Activated CD4-positive, alpha-beta memory T cell treated with anti-CD3 and anti-CD28 coated beads, Interleukin-2, amount 10 ng/mL, durations not matched to agents 7 days and 5 days (primary cell): ENCODE results near the gene LPP. TPM values are rescaled to one million over a fixed set of nuclear protein-coding genes. Genes with fewer than 3 reads are reported as not detected.

Source experiments
- CTCF ChIA-PET: fragments of 350-600 bp; sonication (Branson Sonifier 250); formaldehyde crosslinking; loops from one replicate; lab custom pipeline; 2021; ENCODE audit warnings: antibody characterized with exemption, inconsistent platforms; lab: Charles Lee
- POLR2A ChIA-PET: fragments of 350-600 bp; sonication (Branson Sonifier 250); formaldehyde crosslinking; loops from one replicate; lab custom pipeline; 2021; ENCODE audit warnings: antibody characterized with exemption; lab: Charles Lee
- DNase-seq: peaks from one replicate; pipeline ENCODE4 v3.0.0-alpha.2; 2020
- H3K27ac Mint-ChIP-seq: one replicate; pipeline ENCODE4 v1.8.0; 2021; ENCODE audit warnings: mild to moderate bottlenecking, mixed read lengths
- H3K27me3 Mint-ChIP-seq: one replicate; pipeline ENCODE4 v1.8.0; 2021; ENCODE audit warnings: mixed read lengths
- H3K36me3 Mint-ChIP-seq: one replicate; pipeline ENCODE4 v1.8.0; 2021; ENCODE audit warnings: low read depth, mixed read lengths
- H3K4me1 Mint-ChIP-seq: one replicate; pipeline ENCODE4 v1.8.0; 2021; ENCODE audit warnings: mixed read lengths
- H3K4me3 Mint-ChIP-seq: one replicate; pipeline ENCODE4 v1.8.0; 2021; ENCODE audit warnings: mild to moderate bottlenecking, mixed read lengths
- H3K9me3 Mint-ChIP-seq: one replicate; pipeline ENCODE4 v1.8.0; 2021; ENCODE audit warnings: mixed read lengths
- total RNA-seq, 2 experiments: library from RNA; stranded (reverse); gene quantifications; one replicate each; pipeline ENCODE4 v1.2.3, GENCODE V29; 2021

The LPP gene
- total RNA-seq, 2 experiments from 2014 or later, result 51.4 to 52.4 TPM

DNA sequence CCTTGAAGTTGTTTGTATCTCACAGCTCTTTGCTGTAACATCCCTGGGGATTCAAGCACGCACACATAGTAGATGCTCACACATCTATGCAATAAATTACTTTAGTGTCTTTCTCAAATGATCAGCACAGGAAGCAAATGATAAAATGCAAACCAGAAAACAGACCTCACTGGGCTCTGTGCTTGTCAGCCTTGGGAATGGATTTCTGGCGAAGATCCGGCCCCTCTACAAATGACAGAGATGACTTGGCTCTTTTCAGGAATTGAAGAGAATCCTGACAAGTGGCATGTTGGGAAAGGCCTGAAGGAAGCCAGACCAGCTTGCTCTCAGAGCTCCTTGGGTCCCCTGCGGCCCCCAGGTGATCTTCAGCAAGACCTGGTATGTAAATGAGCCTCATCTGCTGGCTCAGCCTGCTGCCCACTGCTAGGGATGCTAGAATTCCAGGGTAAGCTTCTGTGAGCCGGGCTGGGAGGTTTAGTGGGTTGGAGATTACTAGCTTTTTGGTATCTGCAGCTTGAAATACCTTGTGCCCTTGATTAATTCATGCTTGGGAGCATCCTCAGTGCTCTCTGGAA lies 54.1 kb downstream of the LPP start:
- H3K36me3 Mint-ChIP-seq, result peaks cover 23% of the 10 kb centered on the region
- CTCF ChIA-PET, result interaction anchor here (0.6 to 1.7 kb wide), 2 partner anchors 467 to 748 kb away, joined by 4 to 6 read pairs; no protein-coding TSS in a partner anchor
- no peak for DNase-seq
- H3K9me3 Mint-ChIP-seq, result no peaks in the 10 kb centered on the region
- POLR2A ChIA-PET, result no interaction called here
- no peak overlapping the region for H3K4me3 Mint-ChIP-seq
- H3K4me1 Mint-ChIP-seq, result no peaks in the 10 kb centered on the region
- no peak overlapping the region for H3K27ac Mint-ChIP-seq
- no peaks in the 10 kb centered on the region for H3K27me3 Mint-ChIP-seq

DNA sequence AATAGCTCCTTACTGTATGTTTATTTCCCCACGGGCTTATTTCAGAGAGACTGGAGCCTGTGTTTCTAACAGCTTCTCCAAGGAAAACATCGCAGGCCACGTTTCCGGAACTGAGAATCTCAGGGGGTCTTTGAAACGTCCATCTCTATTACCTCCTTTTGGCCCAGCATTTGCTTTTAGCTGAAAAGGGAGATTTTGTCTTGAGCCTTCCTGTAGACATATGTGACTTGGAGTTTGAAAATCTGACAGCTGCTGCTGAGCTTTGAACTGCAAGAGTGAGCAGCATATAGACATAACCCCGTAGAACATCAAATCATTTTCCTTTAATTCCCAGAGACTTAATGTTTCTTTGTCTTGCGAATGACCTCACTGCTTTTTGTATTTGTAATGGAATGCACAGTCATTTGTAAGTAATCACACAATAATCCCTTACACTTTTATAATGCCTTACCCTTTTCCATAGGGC lies 54.6 kb downstream of the LPP start:
- ChIA-PET CTCF (interaction anchor here (1.7 kb wide), 1 partner anchor 467 kb away, joined by 4 read pairs; no protein-coding TSS in a partner anchor), POLR2A (no interaction called here)
- Mint-ChIP-seq H3K27ac (no peak overlapping the region), H3K4me3 (no peak overlapping the region), H3K4me1 (peaks cover under 1% of the 10 kb centered on the region), H3K36me3 (peaks cover 25% of the 10 kb centered on the region), H3K27me3 (no peaks in the 10 kb centered on the region), H3K9me3 (no peaks in the 10 kb centered on the region)
- no peak for DNase-seq

GRCh38 chr3:188209034-188209433 lies 55.1 kb downstream of the LPP start:
- no peak for DNase-seq
- Mint-ChIP-seq H3K9me3 (no peaks in the 10 kb centered on the region), H3K36me3 (peaks cover 29% of the 10 kb centered on the region), H3K4me3 (no peak overlapping the region), H3K4me1 (peaks cover 2% of the 10 kb centered on the region), H3K27ac (no peak overlapping the region), H3K27me3 (no peaks in the 10 kb centered on the region)
- ChIA-PET POLR2A (no interaction called here), CTCF (interaction anchor here (1.7 kb wide), 1 partner anchor 468 kb away, joined by 4 read pairs; no protein-coding TSS in a partner anchor)

GRCh38 chr3:188209740-188210139 lies 55.8 kb downstream of the LPP start:
- ChIA-PET POLR2A (no interaction called here), CTCF (interaction anchor here (1.7 kb wide), 1 partner anchor 468 kb away, joined by 4 read pairs; no protein-coding TSS in a partner anchor)
- Mint-ChIP-seq H3K36me3 (peaks cover 25% of the 10 kb centered on the region), H3K9me3 (no peaks in the 10 kb centered on the region), H3K4me1 (peaks cover 2% of the 10 kb centered on the region), H3K4me3 (no peak overlapping the region), H3K27me3 (no peaks in the 10 kb centered on the region), H3K27ac (no peak overlapping the region)
- DNase-seq, result no peak

- Mint-ChIP-seq H3K27me3 (no peaks in the 10 kb centered on the region), H3K4me1 (peaks cover 2% of the 10 kb centered on the region), H3K27ac (no peak overlapping the region), H3K9me3 (no peaks in the 10 kb centered on the region), H3K36me3 (peaks cover 23% of the 10 kb centered on the region), H3K4me3 (no peak overlapping the region)
- no peak for DNase-seq
- ChIA-PET CTCF (no interaction called here), POLR2A (no interaction called here)
Observed at GRCh38 chr3:188211476-188211875, 57.5 kb downstream of the LPP start.

DNA sequence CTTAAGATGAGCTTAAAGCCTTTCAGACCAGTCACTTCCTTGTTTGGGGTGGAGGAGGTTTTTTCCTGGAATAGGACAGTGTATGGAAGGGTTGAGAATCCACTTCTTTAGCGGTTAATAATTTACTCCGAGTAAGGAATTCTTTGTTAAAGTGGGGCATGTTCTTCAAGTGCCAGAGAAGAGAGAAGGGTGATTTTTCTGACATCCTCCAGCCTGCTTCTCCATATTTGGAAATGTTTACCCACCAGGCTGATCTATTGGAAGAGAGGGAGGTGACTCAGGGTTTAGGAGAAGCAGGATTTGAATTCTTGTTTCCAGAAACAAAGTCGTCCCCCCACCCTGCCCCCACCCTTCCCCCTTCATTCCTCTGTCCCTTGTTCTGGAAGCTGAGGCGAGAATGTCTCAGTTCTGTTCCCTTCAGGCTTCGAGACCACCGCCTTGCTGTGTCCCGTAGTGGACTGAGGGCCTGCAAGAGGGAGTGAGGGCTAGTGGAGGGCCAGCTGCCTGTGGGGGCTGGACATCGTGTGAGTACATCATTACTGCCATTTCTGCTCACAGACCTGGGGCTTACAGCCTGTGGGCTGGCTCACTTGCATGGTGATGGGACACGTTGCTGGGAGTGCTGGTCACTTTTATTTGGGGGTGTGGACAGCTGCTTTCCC lies 58.5 kb downstream of the LPP start:
- Mint-ChIP-seq H3K9me3 (no peaks in the 10 kb centered on the region), H3K27me3 (no peaks in the 10 kb centered on the region), H3K36me3 (peaks cover 26% of the 10 kb centered on the region), H3K4me1 (peaks cover 9% of the 10 kb centered on the region), H3K27ac (no peak overlapping the region), H3K4me3 (no peak overlapping the region)
- no peak for DNase-seq
- POLR2A ChIA-PET, result no interaction called here
- CTCF ChIA-PET, result no interaction called here

- ChIA-PET CTCF (no interaction called here), POLR2A (no interaction called here)
- Mint-ChIP-seq H3K27me3 (no peaks in the 10 kb centered on the region), H3K27ac (no peak overlapping the region), H3K4me3 (no peak overlapping the region), H3K4me1 (peaks cover 9% of the 10 kb centered on the region), H3K36me3 (peaks cover 21% of the 10 kb centered on the region), H3K9me3 (no peaks in the 10 kb centered on the region)
- DNase-seq, result no peak
Observed at GRCh38 chr3:188214442-188214841, 60.5 kb downstream of the LPP start.

- no peaks in the 10 kb centered on the region for H3K27me3 Mint-ChIP-seq
- peaks cover 9% of the 10 kb centered on the region for H3K4me1 Mint-ChIP-seq
- CTCF ChIA-PET, result no interaction called here
- POLR2A ChIA-PET, result no interaction called here
- no peak overlapping the region for H3K4me3 Mint-ChIP-seq
- peaks cover 23% of the 10 kb centered on the region for H3K36me3 Mint-ChIP-seq
- no peaks in the 10 kb centered on the region for H3K9me3 Mint-ChIP-seq
- H3K27ac Mint-ChIP-seq, result no peak overlapping the region
- no peak for DNase-seq
Observed at GRCh38 chr3:188215129-188215528, 61.2 kb downstream of the LPP start.

DNA sequence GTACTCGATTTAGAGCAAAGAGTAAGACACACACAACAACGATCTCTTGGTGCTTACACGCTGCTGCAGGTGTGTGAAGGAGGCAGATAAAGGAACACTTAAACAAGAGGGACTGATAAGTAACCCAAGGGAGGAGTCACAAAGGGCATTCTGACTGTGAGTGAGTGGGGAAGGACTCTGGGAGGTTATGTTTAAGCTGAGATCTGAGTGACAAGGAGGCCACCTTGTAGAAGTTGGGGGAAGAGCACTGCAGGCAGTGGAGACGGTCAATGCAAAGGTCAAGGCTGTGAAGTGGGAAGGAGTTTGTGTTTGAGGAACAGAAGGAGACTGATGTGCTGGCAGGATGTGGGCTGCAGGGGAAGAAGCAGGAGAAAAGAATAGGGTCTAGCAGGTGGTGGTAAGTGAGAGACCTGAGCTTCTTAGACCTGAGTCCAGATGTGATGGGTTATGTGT lies 63.1 kb downstream of the LPP start:
- Mint-ChIP-seq H3K27ac (no peak overlapping the region), H3K36me3 (peaks cover 23% of the 10 kb centered on the region), H3K4me3 (no peak overlapping the region), H3K4me1 (peaks cover 9% of the 10 kb centered on the region), H3K27me3 (no peaks in the 10 kb centered on the region), H3K9me3 (no peaks in the 10 kb centered on the region)
- no peak for DNase-seq
- POLR2A ChIA-PET, result no interaction called here
- CTCF ChIA-PET, result no interaction called here

DNA sequence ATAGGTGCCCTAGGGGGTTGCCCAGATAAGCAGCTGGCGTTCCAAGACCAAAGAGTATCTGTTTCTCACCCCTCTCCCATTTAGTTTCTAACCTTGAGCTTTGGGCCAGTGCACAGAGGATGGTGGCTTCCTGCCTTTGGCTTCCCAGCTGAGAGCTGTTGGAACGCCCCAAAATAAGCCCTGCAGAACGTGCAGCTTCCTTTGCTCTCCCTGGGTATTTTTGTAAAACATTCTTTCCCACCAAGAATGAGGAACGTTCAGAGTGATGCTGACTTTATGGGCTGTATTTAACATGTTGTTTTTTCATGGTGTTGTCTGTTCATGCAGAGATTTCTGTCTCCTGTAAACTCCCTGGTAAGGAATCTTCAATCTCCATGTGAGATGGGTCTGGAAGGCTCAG lies 63.8 kb downstream of the LPP start:
- Mint-ChIP-seq H3K27ac (no peak overlapping the region), H3K4me3 (no peak overlapping the region), H3K27me3 (no peaks in the 10 kb centered on the region), H3K36me3 (peaks cover 23% of the 10 kb centered on the region), H3K9me3 (no peaks in the 10 kb centered on the region), H3K4me1 (peaks cover 9% of the 10 kb centered on the region)
- CTCF ChIA-PET, result no interaction called here
- POLR2A ChIA-PET, result no interaction called here
- no peak for DNase-seq

- Mint-ChIP-seq H3K27ac (no peak overlapping the region), H3K4me3 (no peak overlapping the region), H3K36me3 (peaks cover 21% of the 10 kb centered on the region), H3K9me3 (no peaks in the 10 kb centered on the region), H3K27me3 (no peaks in the 10 kb centered on the region), H3K4me1 (peaks cover 8% of the 10 kb centered on the region)
- no peak for DNase-seq
- ChIA-PET CTCF (no interaction called here), POLR2A (no interaction called here)
Observed at GRCh38 chr3:188218603-188219002, 64.6 kb downstream of the LPP start.

- Mint-ChIP-seq H3K9me3 (no peaks in the 10 kb centered on the region), H3K27ac (no peak overlapping the region), H3K36me3 (peaks cover 18% of the 10 kb centered on the region), H3K27me3 (no peaks in the 10 kb centered on the region), H3K4me3 (no peak overlapping the region), H3K4me1 (peaks cover 7% of the 10 kb centered on the region)
- ChIA-PET CTCF (no interaction called here), POLR2A (no interaction called here)
- no peak for DNase-seq
Observed at GRCh38 chr3:188219147-188219546, 65.2 kb downstream of the LPP start.

GRCh38 chr3:188220097-188220788 lies 66.3 kb downstream of the LPP start:
- peaks cover 24% of the 10 kb centered on the region for H3K36me3 Mint-ChIP-seq
- peaks cover 7% of the 10 kb centered on the region for H3K4me1 Mint-ChIP-seq
- no peak overlapping the region for H3K4me3 Mint-ChIP-seq
- CTCF ChIA-PET, result no interaction called here
- POLR2A ChIA-PET, result no interaction called here
- no peak for DNase-seq
- H3K27me3 Mint-ChIP-seq, result no peaks in the 10 kb centered on the region
- H3K27ac Mint-ChIP-seq, result no peak overlapping the region
- no peaks in the 10 kb centered on the region for H3K9me3 Mint-ChIP-seq
